CD4-positive, alpha-beta T cell (primary cell): ENCODE data around the gene CUEDC1. TPM values are rescaled to one million over a fixed set of nuclear protein-coding genes. Genes with fewer than 3 reads are reported as not detected.
A peak's percentile ranks its signal among the peaks of the same experiment; 100 is the strongest.

Source experiments
- ATAC-seq: fragments of 200-7000 bp; cut with Tn5 transposase; one replicate; pipeline ENCODE4 v1.10.0; 2022; ENCODE audit warnings: mild to moderate bottlenecking; ENCODE audit not compliant: poor library complexity
- CTCF ChIA-PET: fragments of 350-600 bp; sonication (Branson Sonifier 250); formaldehyde crosslinking; loops from one replicate; lab custom pipeline; 2021; ENCODE audit warnings: antibody characterized with exemption, inconsistent platforms; lab: Charles Lee
- POLR2A ChIA-PET: fragments of 350-600 bp; sonication (Branson Sonifier 250); formaldehyde crosslinking; loops from one replicate; lab custom pipeline; 2021; ENCODE audit warnings: antibody characterized with exemption, inconsistent platforms; lab: Charles Lee
- DNase-seq, 14 experiments: peaks; one replicate each; pipeline ENCODE4 v3.0.0-alpha.2; 2013 to 2020; ENCODE audit warnings: mixed read lengths in 2 of 14
- H3K27ac ChIP-seq, 2 donors: one replicate each; pipeline versions ENCODE4 v1.5.1 to v1.7.0; 2013; ENCODE audit warnings: low read length in 2 of 2, low read depth in 1 of 2, mild to moderate bottlenecking in 1 of 2
- H3K27me3 ChIP-seq, 2 experiments: 1 replicate in 1 of 2; 2 replicates in 1 of 2; pipeline versions ENCODE4 v1.6.1 to v1.7.0; 2013; ENCODE audit warnings: low read length in 2 of 2, control low read depth in 1 of 2, mild to moderate bottlenecking in 1 of 2, moderate library complexity in 1 of 2; ENCODE audit not compliant: insufficient read depth in 2 of 2, control insufficient read depth in 1 of 2
- H3K36me3 ChIP-seq: one replicate; pipeline ENCODE4 v1.6.1; 2013; ENCODE audit warnings: low read length, control low read depth; ENCODE audit not compliant: insufficient read depth
- H3K4me1 ChIP-seq: one replicate; pipeline ENCODE4 v1.6.1; 2013; ENCODE audit warnings: low read length, control low read depth; ENCODE audit not compliant: insufficient read depth
- H3K4me3 ChIP-seq: one replicate; pipeline ENCODE4 v1.5.1; 2013; ENCODE audit warnings: mild to moderate bottlenecking, low read length, moderate library complexity
- H3K9me3 ChIP-seq, 2 experiments: 1 replicate in 1 of 2; 2 replicates in 1 of 2; pipeline versions ENCODE4 v1.6.1 to v1.7.0; 2013; ENCODE audit warnings: low read length in 2 of 2, mild to moderate bottlenecking in 2 of 2, control low read depth in 1 of 2, moderate library complexity in 1 of 2; ENCODE audit not compliant: control insufficient read depth in 1 of 2, insufficient read depth in 1 of 2
- H3K27ac Mint-ChIP-seq: one replicate; pipeline ENCODE4 v1.8.0; 2020; ENCODE audit warnings: mixed read lengths
- H3K27me3 Mint-ChIP-seq: one replicate; pipeline ENCODE4 v1.8.0; 2021; ENCODE audit warnings: mixed read lengths
- H3K36me3 Mint-ChIP-seq: one replicate; pipeline ENCODE4 v1.8.0; 2021; ENCODE audit warnings: low read depth, mixed read lengths
- H3K4me1 Mint-ChIP-seq: one replicate; pipeline ENCODE4 v1.8.0; 2021; ENCODE audit warnings: low read depth, mixed read lengths
- H3K4me3 Mint-ChIP-seq: one replicate; pipeline ENCODE4 v1.8.0; 2020; ENCODE audit warnings: mild to moderate bottlenecking, mixed read lengths
- H3K9me3 Mint-ChIP-seq: one replicate; pipeline ENCODE4 v1.8.0; 2020; ENCODE audit warnings: mixed read lengths
- CTCF ChIP-seq: fragments of 200-600 bp; IDR thresholded peaks from one replicate; pipeline ENCODE4 v1.8.0; 2022; ENCODE audit warnings: antibody characterized with exemption, mild to moderate bottlenecking
- intact Hi-C, 2 experiments: fragments of 100-400 bp; cut with DNase I in 1 of 2; cut with micrococcal nuclease in 1 of 2; formaldehyde crosslinking; loops; one replicate each; pipeline versions ENCODE4 v1.15.1 to v1.9.0; 2023 to 2025; cut with DNase I, micrococcal nuclease
- total RNA-seq, 174 experiments: library from RNA in 2 of 174; stranded (reverse) in 2 of 174; gene quantifications; one replicate each; pipeline ENCODE4 v1.2.3 and lab custom pipeline; 2021 to 2026

Gene CUEDC1
- total RNA-seq, 2 experiments from 2014 or later, result 0.41 to 1.0 TPM

DNA sequence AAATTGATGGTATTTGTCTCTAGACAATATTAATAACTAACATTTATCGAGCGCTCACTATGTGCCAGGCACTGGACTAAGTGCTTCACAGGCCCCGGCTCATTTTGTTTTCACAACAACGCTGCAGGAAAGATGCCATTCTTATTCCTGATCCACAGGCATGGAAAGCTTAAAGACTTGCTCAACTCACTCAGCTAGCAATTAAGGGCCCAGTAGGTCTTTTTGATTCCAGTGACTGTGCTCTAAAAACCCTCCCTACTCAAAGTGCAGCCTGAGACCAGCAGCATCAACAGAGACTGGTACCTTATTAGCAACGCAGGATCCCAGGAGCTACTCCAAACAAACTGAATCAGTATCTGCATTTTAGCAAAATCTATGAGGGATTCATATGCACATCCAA is 35.3 kb downstream of the CUEDC1 start:
- no peaks in the 10 kb centered on the region for H3K9me3 ChIP-seq
- no peaks in the 10 kb centered on the region for H3K9me3 Mint-ChIP-seq
- no peak for DNase-seq
- no peaks in the 10 kb centered on the region for H3K27me3 ChIP-seq
- H3K27ac Mint-ChIP-seq, result no peak overlapping the region
- H3K27me3 Mint-ChIP-seq, result no peaks in the 10 kb centered on the region
- H3K36me3 Mint-ChIP-seq, result no peaks in the 10 kb centered on the region
- peaks cover 4% of the 10 kb centered on the region for H3K4me1 ChIP-seq
- H3K4me3 ChIP-seq, result no peak overlapping the region
- H3K4me3 Mint-ChIP-seq, result no peak overlapping the region
- intact Hi-C loops, result no loop called here
- H3K4me1 Mint-ChIP-seq, result no peaks in the 10 kb centered on the region
- ATAC-seq, result no peak
- no peak for TF ChIP-seq CTCF
- no peak overlapping the region for H3K27ac ChIP-seq
- ChIA-PET POLR2A (no interaction called here), CTCF (interaction anchor here (1.6 kb wide), 1 partner anchor 80 kb away, joined by 3 read pairs; no protein-coding TSS in a partner anchor)
- H3K36me3 ChIP-seq, result no peaks in the 10 kb centered on the region

- Mint-ChIP-seq H3K4me1 (no peaks in the 10 kb centered on the region), H3K27me3 (no peaks in the 10 kb centered on the region), H3K27ac (no peak overlapping the region), H3K36me3 (no peaks in the 10 kb centered on the region), H3K9me3 (no peaks in the 10 kb centered on the region), H3K4me3 (no peak overlapping the region)
- POLR2A ChIA-PET, result interaction anchor here (1.0 to 1.2 kb wide), 2 partner anchors 75 to 81 kb away, joined by 6 read pairs; no protein-coding TSS in a partner anchor
- Histone ChIP-seq H3K27me3 (no peaks in the 10 kb centered on the region), H3K27ac (no peak overlapping the region), H3K9me3 (no peaks in the 10 kb centered on the region), H3K4me1 (peaks cover under 1% of the 10 kb centered on the region), H3K36me3 (no peaks in the 10 kb centered on the region), H3K4me3 (no peak overlapping the region)
- ATAC-seq (no peak), DNase-seq (no peak)
- intact Hi-C loops, result no loop called here
- CTCF ChIA-PET, result no interaction called here
- TF ChIP-seq CTCF, result no peak
Observed at GRCh38 chr17:57918017-57918895, 37.0 kb downstream of the CUEDC1 start.

DNA sequence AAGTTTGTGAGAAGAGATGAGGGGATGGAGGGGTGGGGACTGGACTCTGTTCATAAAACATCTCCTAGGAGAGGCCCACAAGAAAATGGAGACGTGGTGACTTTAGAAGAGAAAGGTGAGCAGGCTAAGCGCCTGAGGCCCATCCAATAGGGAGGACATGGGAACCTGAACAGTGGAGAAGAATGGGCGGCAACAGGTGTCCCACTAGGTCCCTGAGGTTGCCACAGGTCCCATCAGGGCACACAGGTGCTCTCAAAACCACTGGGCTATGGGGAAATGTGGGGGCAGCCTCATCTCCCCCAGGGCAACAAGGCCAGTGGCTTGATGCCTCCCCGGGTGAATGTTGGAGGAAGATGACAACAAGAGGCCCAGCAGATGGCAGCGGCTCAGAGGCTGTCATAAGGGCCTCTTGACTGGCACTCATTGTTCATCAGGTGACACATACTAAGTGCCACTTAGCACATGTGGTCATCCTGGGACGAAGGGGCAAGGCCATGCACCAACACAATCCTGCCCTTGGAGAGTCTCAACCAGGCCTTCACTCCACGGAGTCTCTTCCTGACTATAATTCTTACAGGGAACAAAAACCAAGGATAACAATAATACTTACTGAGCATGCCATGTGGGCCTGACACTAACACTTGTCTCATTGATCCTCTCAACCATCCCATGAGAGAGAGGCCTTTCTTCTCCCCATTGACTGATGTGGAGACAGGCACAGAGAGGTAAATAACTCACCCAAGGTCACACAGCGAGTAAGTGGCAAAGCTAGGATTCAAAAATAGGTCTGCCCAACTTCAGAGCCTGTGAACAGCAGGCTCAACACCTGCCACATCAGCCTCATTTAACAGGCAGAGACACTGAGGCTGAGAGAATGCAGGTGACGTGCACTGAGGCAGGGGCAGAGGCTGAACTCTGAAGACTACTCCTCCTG is 38.0 kb downstream of the CUEDC1 start:
- no peak overlapping the region for H3K27ac Mint-ChIP-seq
- H3K4me3 Mint-ChIP-seq, result no peak overlapping the region
- no peak overlapping the region for H3K4me3 ChIP-seq
- H3K9me3 ChIP-seq, result no peaks in the 10 kb centered on the region
- H3K4me1 ChIP-seq, result no peaks in the 10 kb centered on the region
- no peaks in the 10 kb centered on the region for H3K27me3 Mint-ChIP-seq
- ATAC-seq (no peak), DNase-seq (peak in 11 of 14 experiments; percentile 10 to 68 (median 24))
- no peaks in the 10 kb centered on the region for H3K36me3 ChIP-seq
- CTCF ChIA-PET, result no interaction called here
- POLR2A ChIA-PET, result interaction anchor here (1.0 to 1.2 kb wide), 2 partner anchors 76 to 83 kb away, joined by 6 read pairs; no protein-coding TSS in a partner anchor
- intact Hi-C loops, result loop anchor here (1.0 to 2.0 kb wide), 3 partner anchors 78 to 196 kb away; no protein-coding TSS in a partner anchor
- no peaks in the 10 kb centered on the region for H3K4me1 Mint-ChIP-seq
- no peaks in the 10 kb centered on the region for H3K9me3 Mint-ChIP-seq
- no peaks in the 10 kb centered on the region for H3K36me3 Mint-ChIP-seq
- no peaks in the 10 kb centered on the region for H3K27me3 ChIP-seq
- no peak for TF ChIP-seq CTCF
- H3K27ac ChIP-seq, result no peak overlapping the region
